ENCODE data around the gene C5orf15. TPM values are rescaled to one million over a fixed set of nuclear protein-coding genes. Genes with fewer than 3 reads are reported as not detected.

Gene C5orf15
- total and polyA plus RNA-seq, 4 donors, result 54.6 to 119 (median 81.4) TPM

Other genes with a start within 250 kb of the C5orf15 start
- gene VDAC1, start 36.4 kb upstream of the C5orf15 start, total RNA-seq, result 100 to 1,000 TPM; 180 to 211 TPM
- gene VDAC1, start 36.4 kb upstream of the C5orf15 start, polyA plus RNA-seq (ENCODE audit: insufficient read length in 2 of 2), result 100 to 1,000 TPM; 225 to 230 TPM
- gene TCF7, start 146.1 kb upstream of the C5orf15 start, total RNA-seq, result 1 to 10 TPM in 1 of 2 donors, under 1 TPM in 1; 0.79 to 6.2 TPM
- gene TCF7, start 146.1 kb upstream of the C5orf15 start, polyA plus RNA-seq (ENCODE audit: insufficient read length in 2 of 2), result 1 to 10 TPM; 7.5 to 9.4 TPM
- gene SKP1, start 208.3 kb upstream of the C5orf15 start, total RNA-seq, result 100 to 1,000 TPM; 355 to 382 TPM
- gene SKP1, start 208.3 kb upstream of the C5orf15 start, polyA plus RNA-seq (ENCODE audit: insufficient read length in 2 of 2), result 100 to 1,000 TPM; 810 to 859 TPM